Measurements from ENCODE around the gene IFRD2. TPM values are rescaled to one million over a fixed set of nuclear protein-coding genes. Genes with fewer than 3 reads are reported as not detected.
A peak's percentile ranks its signal among the peaks of the same experiment; 100 is the strongest.

Gene IFRD2
- total and polyA plus RNA-seq, 7 donors, result 24.5 to 73.1 (median 51.8) TPM

DNA sequence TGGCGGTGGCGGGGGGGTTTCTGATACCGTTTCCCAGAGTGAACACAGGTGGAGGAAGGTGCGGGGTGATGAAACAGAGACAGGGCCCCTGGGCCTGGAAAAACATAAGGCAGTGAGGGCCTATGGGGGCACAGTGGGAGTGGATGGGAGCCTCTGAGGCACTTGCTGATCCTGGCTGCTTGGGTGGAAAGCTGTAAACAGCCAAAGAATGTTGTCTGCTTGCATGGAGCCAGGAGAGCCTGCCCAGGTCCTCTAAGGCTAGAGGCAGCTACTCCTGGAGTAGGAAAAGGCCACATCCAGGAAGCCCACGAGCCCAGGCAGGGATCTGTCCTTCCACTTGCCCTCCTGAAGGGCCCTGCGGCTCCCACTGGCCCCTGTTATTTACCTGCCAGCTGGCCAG is 26.2 kb downstream of the IFRD2 start:
- H3K27me3 ChIP-seq, result no peaks in the 10 kb centered on the region
- intact Hi-C loops (cut with DNase I), result no loop called here
- peak overlapping the region in 1 of 4 donors; percentile 55 for H3K4me3 ChIP-seq
- no peaks in the 10 kb centered on the region for H3K9me3 ChIP-seq
- H3K4me1 ChIP-seq, result peaks cover 0 to 77% (median 73%) of the 10 kb centered on the region in 4 donors
- 85 to 89% methylated on average over 6 of the region's 6 CpGs for WGBS, 2 donors
- TF ChIP-seq EP300 (IDR thresholded peaks at IDR 0.05), result no peak
- no peak for TF ChIP-seq POLR2A (IDR thresholded peaks at IDR 0.05)
- TF ChIP-seq, protein P1, sequence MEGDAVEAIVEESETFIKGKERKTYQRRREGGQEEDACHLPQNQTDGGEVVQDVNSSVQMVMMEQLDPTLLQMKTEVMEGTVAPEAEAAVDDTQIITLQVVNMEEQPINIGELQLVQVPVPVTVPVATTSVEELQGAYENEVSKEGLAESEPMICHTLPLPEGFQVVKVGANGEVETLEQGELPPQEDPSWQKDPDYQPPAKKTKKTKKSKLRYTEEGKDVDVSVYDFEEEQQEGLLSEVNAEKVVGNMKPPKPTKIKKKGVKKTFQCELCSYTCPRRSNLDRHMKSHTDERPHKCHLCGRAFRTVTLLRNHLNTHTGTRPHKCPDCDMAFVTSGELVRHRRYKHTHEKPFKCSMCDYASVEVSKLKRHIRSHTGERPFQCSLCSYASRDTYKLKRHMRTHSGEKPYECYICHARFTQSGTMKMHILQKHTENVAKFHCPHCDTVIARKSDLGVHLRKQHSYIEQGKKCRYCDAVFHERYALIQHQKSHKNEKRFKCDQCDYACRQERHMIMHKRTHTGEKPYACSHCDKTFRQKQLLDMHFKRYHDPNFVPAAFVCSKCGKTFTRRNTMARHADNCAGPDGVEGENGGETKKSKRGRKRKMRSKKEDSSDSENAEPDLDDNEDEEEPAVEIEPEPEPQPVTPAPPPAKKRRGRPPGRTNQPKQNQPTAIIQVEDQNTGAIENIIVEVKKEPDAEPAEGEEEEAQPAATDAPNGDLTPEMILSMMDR (IDR thresholded peaks at IDR 0.05), result no peak
- TF ChIP-seq POLR2AphosphoS5 (IDR thresholded peaks at IDR 0.05), result no peak
- H3K36me3 ChIP-seq, result no peaks in the 10 kb centered on the region
- H3K27ac ChIP-seq, result peak overlapping the region; percentile 93 to 99 (median 99)
- no peak for DNase-seq

DNA sequence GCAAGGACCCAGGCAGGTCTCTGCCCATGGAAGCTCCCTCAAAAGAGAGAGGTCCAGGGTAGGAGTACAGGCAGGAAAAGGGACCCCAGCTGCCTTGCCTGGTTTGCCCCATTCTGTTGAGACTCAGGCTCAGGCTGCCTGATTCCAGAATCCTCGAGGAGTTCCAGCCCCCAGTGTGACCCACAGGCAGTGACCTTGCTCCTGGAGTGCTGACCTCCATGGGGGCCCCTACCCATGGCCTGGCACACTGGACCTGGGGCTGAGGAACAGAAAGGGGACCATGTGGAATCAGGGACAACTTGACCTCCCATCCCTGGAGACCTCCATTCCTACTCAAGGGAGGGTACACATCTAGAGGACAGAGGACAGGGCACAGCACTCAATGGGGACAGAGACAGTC is 26.7 kb downstream of the IFRD2 start:
- intact Hi-C loops (cut with DNase I), result no loop called here
- peaks cover 0 to 81% (median 78%) of the 10 kb centered on the region in 4 donors for H3K4me1 ChIP-seq
- no peak overlapping the region for H3K4me3 ChIP-seq
- H3K27me3 ChIP-seq, result no peaks in the 10 kb centered on the region
- no peak for DNase-seq
- TF ChIP-seq POLR2AphosphoS5 (IDR thresholded peaks at IDR 0.05) (no peak), EP300 (IDR thresholded peaks at IDR 0.05) (no peak), POLR2A (IDR thresholded peaks at IDR 0.05) (no peak)
- TF ChIP-seq, protein P1 (IDR thresholded peaks at IDR 0.05), result no peak
- H3K36me3 ChIP-seq, result no peaks in the 10 kb centered on the region
- WGBS, 2 donors, result 63 to 73% methylated on average over 1 of the region's 1 CpG
- no peaks in the 10 kb centered on the region for H3K9me3 ChIP-seq
- peak overlapping the region; percentile 93 to 99 (median 99) for H3K27ac ChIP-seq

GRCh38 chr3:50264964-50265485 is 27.2 kb downstream of the IFRD2 start:
- TF ChIP-seq, protein P1 (IDR thresholded peaks at IDR 0.05), result no peak
- TF ChIP-seq POLR2AphosphoS5 (IDR thresholded peaks at IDR 0.05), result peak in 1 of 4 donors; percentile 44
- intact Hi-C loops (cut with DNase I), result loop anchor here (5.0 kb wide), 1 partner anchor 62 kb away; the partner anchor contains the start of gene TUSC2
- H3K36me3 ChIP-seq, result no peaks in the 10 kb centered on the region
- no peak overlapping the region for H3K4me3 ChIP-seq
- WGBS, 2 donors, result 48 to 72% methylated on average over 7 of the region's 7 CpGs
- H3K27me3 ChIP-seq, result no peaks in the 10 kb centered on the region
- peaks cover 0 to 86% (median 76%) of the 10 kb centered on the region in 4 donors for H3K4me1 ChIP-seq
- peak overlapping the region; percentile 93 to 99 (median 99) for H3K27ac ChIP-seq
- no peaks in the 10 kb centered on the region for H3K9me3 ChIP-seq
- no peak for DNase-seq

DNA sequence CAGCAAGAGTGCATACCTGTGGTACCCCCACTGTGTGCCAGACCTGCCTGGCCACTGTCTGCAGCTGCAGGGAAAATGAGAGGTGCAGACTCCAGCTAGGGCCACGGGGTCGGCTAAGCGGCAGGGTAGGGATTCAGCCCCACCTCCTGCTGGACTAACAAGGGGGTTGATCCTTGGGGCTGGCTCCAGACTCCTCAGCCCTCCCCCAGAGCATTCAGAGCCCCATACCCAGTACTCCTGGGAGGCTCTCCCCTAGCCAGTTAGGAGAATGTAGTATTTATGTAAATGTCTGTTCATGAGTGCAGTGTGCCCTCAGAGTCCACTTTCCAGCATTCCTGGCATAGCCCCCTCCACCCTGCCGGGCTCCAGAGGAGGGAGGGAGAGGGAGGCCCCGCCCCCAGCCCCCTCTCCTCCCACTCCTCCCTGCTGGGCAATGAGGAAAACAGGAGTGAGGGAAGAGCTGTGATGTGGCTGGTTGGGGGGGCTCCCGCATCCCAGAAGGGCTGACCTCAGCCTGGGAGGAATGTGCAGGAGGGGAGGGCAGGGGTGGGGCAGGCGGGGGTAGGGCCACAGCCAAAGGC is 27.8 kb downstream of the IFRD2 start:
- Histone ChIP-seq H3K4me3 (no peak overlapping the region), H3K4me1 (peaks cover 0 to 84% (median 74%) of the 10 kb centered on the region in 4 donors), H3K27me3 (no peaks in the 10 kb centered on the region), H3K9me3 (no peaks in the 10 kb centered on the region), H3K27ac (peak overlapping the region; percentile 93 to 99 (median 99)), H3K36me3 (peaks cover 0 to under 1% (median 0%) of the 10 kb centered on the region in 4 donors)
- WGBS, 2 donors, result 17 to 46% methylated on average over 7 of the region's 7 CpGs
- intact Hi-C loops (cut with DNase I), result loop anchor here (5.0 kb wide), 1 partner anchor 63 kb away; the partner anchor contains the start of gene TUSC2
- DNase-seq, result peak; percentile 93
- TF ChIP-seq, protein P1 (IDR thresholded peaks at IDR 0.05), result no peak
- TF ChIP-seq EP300 (IDR thresholded peaks at IDR 0.05), result no peak
- TF ChIP-seq POLR2AphosphoS5 (IDR thresholded peaks at IDR 0.05), result peak in 1 of 4 donors; percentile 42
- TF ChIP-seq POLR2A (IDR thresholded peaks at IDR 0.05), result no peak

Data from sigmoid colon (tissue), 7 donors.